ENCODE measurements around the gene SIGLEC15. TPM values are rescaled to one million over a fixed set of nuclear protein-coding genes. Genes with fewer than 3 reads are reported as not detected.

Gene SIGLEC15
- total and polyA plus RNA-seq, 10 of the 15 experiments (the other 5 are each of a cell fraction or from before 2014, with no cell fraction given): 0.09 to 0.45 TPM; not detected in 8

DNA sequence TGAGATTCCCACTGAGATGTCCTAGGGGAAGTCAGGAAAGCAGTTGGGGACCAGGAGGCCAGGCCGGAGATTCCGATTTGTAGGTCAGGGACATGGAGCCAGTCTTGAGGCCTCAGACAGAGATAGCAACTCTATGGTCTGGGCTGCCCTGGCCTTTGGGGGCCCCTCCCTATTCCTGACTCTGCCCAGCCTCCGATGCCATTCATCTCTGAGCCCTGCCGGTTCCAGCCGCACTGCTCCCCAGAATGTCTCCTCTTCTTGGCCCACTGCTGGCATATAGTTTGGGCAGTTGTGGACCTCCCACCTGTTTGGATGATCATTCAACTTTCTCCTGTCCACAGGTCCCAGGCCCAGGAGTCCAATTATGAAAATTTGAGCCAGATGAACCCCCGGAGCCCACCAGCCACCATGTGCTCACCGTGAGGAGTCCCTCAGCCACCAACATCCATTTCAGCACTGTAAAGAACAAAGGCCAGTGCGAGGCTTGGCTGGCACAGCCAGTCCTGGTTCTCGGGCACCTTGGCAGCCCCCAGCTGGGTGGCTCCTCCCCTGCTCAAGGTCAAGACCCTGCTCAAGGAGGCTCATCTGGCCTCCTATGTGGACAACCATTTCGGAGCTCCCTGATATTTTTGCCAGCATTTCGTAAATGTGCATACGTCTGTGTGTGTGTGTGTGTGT is 16.4 kb downstream of the SIGLEC15 start:
- Histone ChIP-seq H3K79me2 (ENCODE audit: control insufficient read depth, insufficient read depth, low read length) (no peaks in the 10 kb centered on the region), H2AFZ (ENCODE audit: control insufficient read depth, low read depth, low read length) (no peak overlapping the region), H3K4me2 (ENCODE audit: control insufficient read depth, insufficient read depth) (no peak overlapping the region), H3K27me3 (replicated peaks in 1 of 2; ENCODE audit: control insufficient read depth in 2 of 2, insufficient read depth in 2 of 2, low read length in 1 of 2) (peaks cover 0 to 4% of the 10 kb centered on the region in 2 experiments; a peak in 1 of 4 replicates), H3K4me1 (ENCODE audit: control insufficient read depth, insufficient read depth, low read length) (0 out of 2 replicates have a peak, but pooled peaks cover under 1% of the 10 kb centered on the region), H4K20me1 (ENCODE audit: control insufficient read depth, insufficient read depth) (no peaks in the 10 kb centered on the region), H3K27ac (ENCODE audit: control insufficient read depth, insufficient read depth) (no peak overlapping the region), H3K4me3 (no peak overlapping the region), H3K36me3 (ENCODE audit: control insufficient read depth in 2 of 2, insufficient read depth in 2 of 2, low read length in 1 of 2) (no peaks in the 10 kb centered on the region), H3K9me3 (replicated peaks; ENCODE audit: control insufficient read depth, insufficient read depth, low read length) (no peaks in the 10 kb centered on the region; the same call in 2 of the 3 replicates), H3K9ac (ENCODE audit: control insufficient read depth, insufficient read depth, low read length) (no peak overlapping the region)
- no peak for DNase-seq (ENCODE audit: low read depth, low spot score)
- FAIRE-seq: no peak
- intact Hi-C loops (cut with micrococcal nuclease; ENCODE audit: unreplicated experiment): no loop called here
- ATAC-seq: no peak
- ChIA-PET CTCF (no interaction called here), RAD21 (ENCODE audit: unreplicated experiment) (no interaction called here), POLR2A (no interaction called here), SMC1A (ENCODE audit: uncharacterized antibody, unreplicated experiment) (interaction anchor here (0.6 kb wide), 1 partner anchor 119 kb away, joined by 4 read pairs; no protein-coding TSS in a partner anchor)
- WGBS (ENCODE audit: insufficient coverage, insufficient replicate concordance, low lambda C conversion rate, missing lambda C conversion rate): 73% methylated on average over 12 of the region's 12 CpGs
- in situ Hi-C loops (cut with MboI): no loop called here
- TF ChIP-seq PAX8 (IDR thresholded peaks at IDR 0.05) (no peak), KLF5 (IDR thresholded peaks at IDR 0.05; ENCODE audit: partially characterized antibody) (no peak), CREM (IDR thresholded peaks at IDR 0.05; ENCODE audit: low read depth) (no peak), TAF1 (IDR thresholded peaks at IDR 0.05; ENCODE audit: borderline replicate concordance, low read depth, low read length) (no peak), MYB (IDR thresholded peaks at IDR 0.05; ENCODE audit: borderline replicate concordance, low read depth, low read length) (no peak)
- TF ChIP-seq, protein P1, sequence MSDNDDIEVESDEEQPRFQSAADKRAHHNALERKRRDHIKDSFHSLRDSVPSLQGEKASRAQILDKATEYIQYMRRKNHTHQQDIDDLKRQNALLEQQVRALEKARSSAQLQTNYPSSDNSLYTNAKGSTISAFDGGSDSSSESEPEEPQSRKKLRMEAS (IDR thresholded peaks at IDR 0.05; ENCODE audit: low read depth, low read length): no peak
- BruUV-seq (replicated peaks): no TSS peak

DNA sequence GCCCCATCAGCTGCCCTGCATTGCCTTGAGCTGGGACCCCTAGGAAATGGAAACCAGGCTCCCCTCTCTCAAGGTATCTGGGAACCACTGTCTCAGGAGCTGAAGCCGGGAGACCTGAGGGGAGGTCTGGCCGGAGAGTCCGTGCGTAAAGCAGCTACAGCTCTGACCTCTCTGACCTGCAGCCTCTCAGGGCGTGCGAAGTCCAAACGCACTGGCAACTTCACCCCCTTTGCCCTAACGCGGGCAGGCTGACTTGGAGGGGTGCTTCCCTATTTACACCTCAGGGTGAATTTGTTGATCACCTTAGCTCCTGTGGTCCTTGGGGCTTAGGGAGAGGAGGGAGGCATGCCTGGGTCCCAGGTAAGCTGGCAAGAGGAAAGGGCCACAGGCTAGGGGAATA is 17.5 kb downstream of the SIGLEC15 start:
- Histone ChIP-seq H3K27me3 (replicated peaks in 1 of 2; ENCODE audit: control insufficient read depth in 2 of 2, insufficient read depth in 2 of 2, low read length in 1 of 2) (peaks cover 0 to 3% of the 10 kb centered on the region in 2 experiments; a peak in 1 of 4 replicates), H3K4me2 (ENCODE audit: control insufficient read depth, insufficient read depth) (no peak overlapping the region), H3K27ac (ENCODE audit: control insufficient read depth, insufficient read depth) (no peak overlapping the region), H4K20me1 (ENCODE audit: control insufficient read depth, insufficient read depth) (no peaks in the 10 kb centered on the region), H3K4me1 (ENCODE audit: control insufficient read depth, insufficient read depth, low read length) (peaks cover 3% of the 10 kb centered on the region; the same call in 1 of the 2 replicates), H3K4me3 (no peak overlapping the region), H3K9ac (ENCODE audit: control insufficient read depth, insufficient read depth, low read length) (no peak overlapping the region), H3K36me3 (ENCODE audit: control insufficient read depth in 2 of 2, insufficient read depth in 2 of 2, low read length in 1 of 2) (no peaks in the 10 kb centered on the region), H2AFZ (ENCODE audit: control insufficient read depth, low read depth, low read length) (no peak overlapping the region), H3K79me2 (ENCODE audit: control insufficient read depth, insufficient read depth, low read length) (no peaks in the 10 kb centered on the region), H3K9me3 (replicated peaks; ENCODE audit: control insufficient read depth, insufficient read depth, low read length) (no peaks in the 10 kb centered on the region; the same call in 2 of the 3 replicates)
- no TSS peak for BruUV-seq (replicated peaks)
- in situ Hi-C loops (cut with MboI): no loop called here
- 84% methylated on average over 9 of the region's 9 CpGs for WGBS (ENCODE audit: insufficient coverage, insufficient replicate concordance, low lambda C conversion rate, missing lambda C conversion rate)
- intact Hi-C loops (cut with micrococcal nuclease; ENCODE audit: unreplicated experiment): no loop called here
- no peak for ATAC-seq
- ChIA-PET CTCF (interaction anchor here (1.3 to 1.4 kb wide), 2 partner anchors 37 to 179 kb away, joined by 3 to 4 read pairs; no protein-coding TSS in a partner anchor), SMC1A (ENCODE audit: uncharacterized antibody, unreplicated experiment) (no interaction called here), RAD21 (ENCODE audit: unreplicated experiment) (no interaction called here), POLR2A (no interaction called here)
- FAIRE-seq: no peak
- no peak for DNase-seq (ENCODE audit: low read depth, low spot score)
- TF ChIP-seq, protein P2, sequence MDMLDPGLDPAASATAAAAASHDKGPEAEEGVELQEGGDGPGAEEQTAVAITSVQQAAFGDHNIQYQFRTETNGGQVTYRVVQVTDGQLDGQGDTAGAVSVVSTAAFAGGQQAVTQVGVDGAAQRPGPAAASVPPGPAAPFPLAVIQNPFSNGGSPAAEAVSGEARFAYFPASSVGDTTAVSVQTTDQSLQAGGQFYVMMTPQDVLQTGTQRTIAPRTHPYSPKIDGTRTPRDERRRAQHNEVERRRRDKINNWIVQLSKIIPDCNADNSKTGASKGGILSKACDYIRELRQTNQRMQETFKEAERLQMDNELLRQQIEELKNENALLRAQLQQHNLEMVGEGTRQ (IDR thresholded peaks at IDR 0.05; ENCODE audit: borderline replicate concordance, low read depth, low read length): no peak
- TF ChIP-seq, protein P3, sequence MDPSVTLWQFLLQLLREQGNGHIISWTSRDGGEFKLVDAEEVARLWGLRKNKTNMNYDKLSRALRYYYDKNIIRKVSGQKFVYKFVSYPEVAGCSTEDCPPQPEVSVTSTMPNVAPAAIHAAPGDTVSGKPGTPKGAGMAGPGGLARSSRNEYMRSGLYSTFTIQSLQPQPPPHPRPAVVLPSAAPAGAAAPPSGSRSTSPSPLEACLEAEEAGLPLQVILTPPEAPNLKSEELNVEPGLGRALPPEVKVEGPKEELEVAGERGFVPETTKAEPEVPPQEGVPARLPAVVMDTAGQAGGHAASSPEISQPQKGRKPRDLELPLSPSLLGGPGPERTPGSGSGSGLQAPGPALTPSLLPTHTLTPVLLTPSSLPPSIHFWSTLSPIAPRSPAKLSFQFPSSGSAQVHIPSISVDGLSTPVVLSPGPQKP (IDR thresholded peaks at IDR 0.05; ENCODE audit: low read depth, low read length): no peak
- TF ChIP-seq RB1 (IDR thresholded peaks at IDR 0.05; ENCODE audit: borderline replicate concordance) (no peak), HCFC1 (IDR thresholded peaks at IDR 0.05; ENCODE audit: low read length) (no peak)
- TF ChIP-seq, protein P4, sequence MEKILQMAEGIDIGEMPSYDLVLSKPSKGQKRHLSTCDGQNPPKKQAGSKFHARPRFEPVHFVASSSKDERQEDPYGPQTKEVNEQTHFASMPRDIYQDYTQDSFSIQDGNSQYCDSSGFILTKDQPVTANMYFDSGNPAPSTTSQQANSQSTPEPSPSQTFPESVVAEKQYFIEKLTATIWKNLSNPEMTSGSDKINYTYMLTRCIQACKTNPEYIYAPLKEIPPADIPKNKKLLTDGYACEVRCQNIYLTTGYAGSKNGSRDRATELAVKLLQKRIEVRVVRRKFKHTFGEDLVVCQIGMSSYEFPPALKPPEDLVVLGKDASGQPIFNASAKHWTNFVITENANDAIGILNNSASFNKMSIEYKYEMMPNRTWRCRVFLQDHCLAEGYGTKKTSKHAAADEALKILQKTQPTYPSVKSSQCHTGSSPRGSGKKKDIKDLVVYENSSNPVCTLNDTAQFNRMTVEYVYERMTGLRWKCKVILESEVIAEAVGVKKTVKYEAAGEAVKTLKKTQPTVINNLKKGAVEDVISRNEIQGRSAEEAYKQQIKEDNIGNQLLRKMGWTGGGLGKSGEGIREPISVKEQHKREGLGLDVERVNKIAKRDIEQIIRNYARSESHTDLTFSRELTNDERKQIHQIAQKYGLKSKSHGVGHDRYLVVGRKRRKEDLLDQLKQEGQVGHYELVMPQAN (conservative IDR thresholded peaks at IDR 0.05): no peak

All from GM12878 (cell line).